C4-2B (cell line): ENCODE results near the gene CRACR2A.

Experiments
- CTCF ChIP-seq: fragments of 450-650 bp; conservative IDR thresholded peaks from 2 replicates; pipeline ENCODE4 v1.5.1; 2017; ENCODE audit warnings: mild to moderate bottlenecking
- ZFX ChIP-seq: fragments of 450-650 bp; IDR thresholded peaks from 2 replicates; pipeline ENCODE4 v1.6.1; 2017

GRCh38 chr12:3578557-3578956 is 174.4 kb downstream of the CRACR2A start:
- TF ChIP-seq CTCF (no peak), ZFX (no peak)
